Activated CD4-positive, alpha-beta T cell treated with anti-CD3 and anti-CD28 coated beads for 4 hours (primary cell): ENCODE measurements around the gene S1PR3.

ENCODE experiments used
- DNase-seq, 2 donors: peaks; one replicate each; pipeline ENCODE4 v3.0.0-alpha.2; 2020

S1PR3 gene

DNA sequence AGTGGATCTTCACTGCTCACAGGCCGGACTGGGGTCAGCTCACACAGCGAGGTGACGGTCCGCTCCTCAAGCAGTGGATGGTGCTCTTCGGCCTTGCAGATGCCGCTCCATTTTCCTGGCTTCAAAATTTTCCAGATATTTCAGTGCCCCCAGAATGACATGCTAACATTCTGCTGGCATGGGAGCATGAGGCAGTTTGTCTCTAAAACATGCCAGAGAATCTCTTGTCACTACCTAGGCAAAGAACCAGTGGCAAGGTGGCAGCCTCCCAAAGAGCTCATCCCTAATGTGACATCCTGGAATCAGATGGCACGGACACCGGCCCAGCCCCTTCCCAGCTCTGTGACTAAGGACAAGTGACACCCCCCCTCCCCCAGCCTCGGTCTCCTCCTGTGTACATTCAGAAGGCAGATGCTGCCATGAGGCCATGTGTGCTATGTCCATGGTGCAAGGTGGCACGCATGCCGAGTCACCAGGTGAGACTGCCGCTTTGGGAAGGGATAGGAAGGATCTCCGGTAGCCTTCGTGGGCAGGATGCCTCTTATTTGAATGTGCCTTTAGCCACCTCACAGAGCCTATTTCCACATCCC is 2.7 kb downstream of the S1PR3 start:
- DNase-seq: no peak

DNA sequence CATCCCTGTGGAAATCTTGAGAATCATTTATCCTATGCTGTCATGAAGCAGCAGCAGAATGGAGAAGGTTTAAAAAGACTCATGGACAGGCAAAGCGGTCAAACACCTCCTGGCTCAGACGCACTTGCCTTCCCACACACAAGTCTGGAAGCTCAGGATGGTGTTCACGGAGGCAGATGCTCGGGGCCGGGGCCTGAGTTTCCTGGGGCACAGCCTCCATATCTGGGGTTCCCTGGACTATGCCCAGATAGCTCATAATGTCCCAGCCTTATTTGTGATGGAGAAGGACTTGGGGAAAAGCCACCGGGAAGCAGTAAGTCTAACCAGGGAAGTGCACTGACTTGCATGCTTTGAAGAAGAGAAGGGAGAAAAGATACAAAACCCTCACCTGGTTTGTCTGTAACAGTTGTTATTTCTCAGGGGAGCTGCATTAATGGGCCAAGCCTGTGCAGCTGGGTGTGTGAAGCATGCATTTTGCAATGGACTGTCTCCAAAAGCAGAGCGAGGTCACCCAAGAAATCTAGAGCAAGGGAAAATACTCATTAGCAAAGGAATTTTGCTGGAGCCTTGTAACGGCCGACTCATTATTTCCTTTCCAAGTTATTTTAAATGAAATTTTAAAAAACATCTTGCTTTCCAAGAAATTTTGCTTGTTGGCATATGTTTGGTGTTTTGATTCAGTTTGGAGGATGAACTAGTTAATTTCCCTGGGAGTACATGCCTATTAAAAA is 3.4 kb downstream of the S1PR3 start:
- no peak for DNase-seq

- no peak for DNase-seq
These were observed 3.9 kb downstream of the S1PR3 start for GRCh38 chr9:88995200-88995577.

DNA sequence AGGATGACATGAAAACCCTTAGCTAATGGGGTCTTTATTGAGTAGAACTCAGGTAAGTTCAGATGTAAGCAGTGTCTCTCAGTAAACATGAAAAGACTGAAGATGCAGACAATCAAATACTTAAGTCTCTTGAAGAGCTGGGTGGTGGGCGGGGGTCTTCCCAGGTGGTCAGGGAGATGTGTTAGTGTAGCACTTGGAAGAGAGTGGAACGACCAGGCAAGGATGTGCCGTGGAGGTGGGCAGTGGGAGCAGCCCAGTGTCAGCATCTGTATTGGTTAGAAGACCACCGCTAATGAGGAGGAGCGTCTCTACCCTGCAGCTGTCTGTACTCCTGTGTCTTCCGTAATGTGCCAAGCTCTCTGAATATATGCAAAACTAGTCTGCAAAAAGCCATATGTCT is 4.4 kb downstream of the S1PR3 start:
- no peak for DNase-seq

GRCh38 chr9:88996046-88996920 is 5.0 kb downstream of the S1PR3 start:
- no peak for DNase-seq

DNA sequence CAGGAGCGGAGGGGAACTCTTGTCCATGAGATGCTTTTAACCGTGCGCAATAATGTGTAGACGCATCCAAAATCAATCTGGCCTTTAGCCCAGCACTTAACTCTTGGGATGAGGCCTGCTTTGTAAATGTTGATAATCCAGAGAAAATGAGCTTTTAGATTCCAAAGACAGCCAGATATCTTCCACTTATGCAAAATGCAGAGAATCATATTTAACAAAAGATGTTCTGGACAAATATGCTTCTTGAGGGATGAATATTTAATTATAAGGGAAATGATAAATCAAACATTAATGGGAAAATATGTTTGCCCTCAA is 5.6 kb downstream of the S1PR3 start:
- no peak for DNase-seq

DNA sequence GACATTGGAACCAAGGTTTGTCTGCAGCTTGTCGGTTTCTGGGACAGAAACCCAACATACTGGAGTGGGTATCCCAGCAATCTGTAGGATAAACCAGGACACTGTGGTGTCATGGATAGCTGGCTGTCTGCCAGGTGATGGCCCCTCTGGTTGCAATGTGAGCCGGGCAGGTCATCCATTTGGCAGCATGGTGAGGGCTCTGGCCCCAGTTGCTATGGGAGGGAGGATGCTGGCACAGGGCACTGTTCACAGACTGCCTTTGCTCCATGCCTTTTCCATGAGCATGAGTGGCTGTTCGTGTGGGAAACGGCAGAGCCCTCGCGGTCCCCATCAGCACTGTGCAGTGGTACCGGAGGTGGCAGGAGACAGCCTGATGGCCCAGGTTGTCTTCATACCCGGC is 6.4 kb downstream of the S1PR3 start:
- DNase-seq: no peak

- DNase-seq: no peak
These were observed 7.2 kb downstream of the S1PR3 start for GRCh38 chr9:88998503-88998902.

GRCh38 chr9:88998911-88999310 is 7.6 kb downstream of the S1PR3 start:
- no peak for DNase-seq

DNA sequence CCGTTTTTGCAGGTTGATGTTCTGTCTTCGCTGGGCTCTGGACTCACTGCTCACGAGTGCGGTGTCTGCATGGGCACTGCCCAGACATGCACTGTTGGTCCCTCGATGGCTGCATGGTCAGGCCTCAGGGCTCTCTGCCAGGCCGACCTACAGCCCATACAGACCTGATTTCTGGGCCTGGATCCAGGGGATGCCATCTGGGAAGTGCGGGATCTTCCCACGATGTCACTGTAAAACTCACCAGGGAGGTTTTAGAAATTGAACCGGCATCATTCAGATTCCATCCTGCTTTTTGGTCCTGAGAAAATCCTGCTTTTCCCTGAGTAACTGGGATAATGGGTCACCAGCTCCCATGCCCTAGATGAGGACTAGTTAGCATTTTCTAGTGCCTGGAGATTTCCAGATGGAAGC is 9.1 kb downstream of the S1PR3 start:
- DNase-seq: no peak

DNA sequence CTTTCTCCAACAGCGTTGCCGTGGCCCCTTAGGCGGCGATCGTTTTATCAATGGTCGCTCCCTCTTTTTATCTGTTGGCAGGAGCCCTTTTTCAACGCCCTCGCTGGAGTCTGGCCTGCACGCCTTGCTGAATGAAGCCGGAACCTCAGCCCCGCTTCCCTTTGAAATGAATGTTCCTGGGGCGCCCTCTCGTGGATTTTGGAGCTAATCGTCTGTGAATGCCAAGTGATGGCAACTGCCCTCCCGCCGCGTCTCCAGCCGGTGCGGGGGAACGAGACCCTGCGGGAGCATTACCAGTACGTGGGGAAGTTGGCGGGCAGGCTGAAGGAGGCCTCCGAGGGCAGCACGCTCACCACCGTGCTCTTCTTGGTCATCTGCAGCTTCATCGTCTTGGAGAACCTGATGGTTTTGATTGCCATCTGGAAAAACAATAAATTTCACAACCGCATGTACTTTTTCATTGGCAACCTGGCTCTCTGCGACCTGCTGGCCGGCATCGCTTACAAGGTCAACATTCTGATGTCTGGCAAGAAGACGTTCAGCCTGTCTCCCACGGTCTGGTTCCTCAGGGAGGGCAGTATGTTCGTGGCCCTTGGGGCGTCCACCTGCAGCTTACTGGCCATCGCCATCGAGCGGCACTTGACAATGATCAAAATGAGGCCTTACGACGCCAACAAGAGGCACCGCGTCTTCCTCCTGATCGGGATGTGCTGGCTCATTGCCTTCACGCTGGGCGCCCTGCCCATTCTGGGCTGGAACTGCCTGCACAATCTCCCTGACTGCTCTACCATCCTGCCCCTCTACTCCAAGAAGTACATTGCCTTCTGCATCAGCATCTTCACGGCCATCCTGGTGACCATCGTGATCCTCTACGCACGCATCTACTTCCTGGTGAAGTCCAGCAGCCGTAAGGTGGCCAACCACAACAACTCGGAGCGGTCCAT is 10.0 kb downstream of the S1PR3 start:
- DNase-seq: peak; percentile 65 to 75

GRCh38 chr9:89001917-89002540 is 10.8 kb downstream of the S1PR3 start:
- DNase-seq: no peak

- no peak for DNase-seq
These were observed 11.7 kb downstream of the S1PR3 start for GRCh38 chr9:89002987-89003386.

- no peak for DNase-seq
These were observed 14.1 kb downstream of the S1PR3 start for GRCh38 chr9:89005323-89005722.

DNA sequence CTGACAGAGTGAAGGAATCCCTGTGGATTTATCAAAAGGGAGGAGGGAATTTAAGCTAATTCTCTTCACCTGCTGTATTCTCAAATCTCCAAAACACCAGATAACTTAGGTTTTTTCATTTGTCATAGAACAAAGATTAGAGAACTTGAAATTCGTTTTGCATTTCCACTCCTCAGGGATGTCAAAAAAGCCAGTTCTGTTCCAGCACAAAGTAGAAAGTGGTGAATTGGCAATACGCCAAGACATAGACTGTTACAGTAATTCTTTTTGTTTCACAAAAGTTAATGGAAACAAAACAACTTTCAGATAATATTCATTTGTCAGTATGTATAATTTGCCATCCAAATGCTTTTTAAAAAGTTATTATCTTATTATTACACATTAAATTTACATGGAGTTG is 15.0 kb downstream of the S1PR3 start:
- DNase-seq: no peak

GRCh38 chr9:89006996-89007967 is 16.0 kb downstream of the S1PR3 start:
- DNase-seq: no peak

DNA sequence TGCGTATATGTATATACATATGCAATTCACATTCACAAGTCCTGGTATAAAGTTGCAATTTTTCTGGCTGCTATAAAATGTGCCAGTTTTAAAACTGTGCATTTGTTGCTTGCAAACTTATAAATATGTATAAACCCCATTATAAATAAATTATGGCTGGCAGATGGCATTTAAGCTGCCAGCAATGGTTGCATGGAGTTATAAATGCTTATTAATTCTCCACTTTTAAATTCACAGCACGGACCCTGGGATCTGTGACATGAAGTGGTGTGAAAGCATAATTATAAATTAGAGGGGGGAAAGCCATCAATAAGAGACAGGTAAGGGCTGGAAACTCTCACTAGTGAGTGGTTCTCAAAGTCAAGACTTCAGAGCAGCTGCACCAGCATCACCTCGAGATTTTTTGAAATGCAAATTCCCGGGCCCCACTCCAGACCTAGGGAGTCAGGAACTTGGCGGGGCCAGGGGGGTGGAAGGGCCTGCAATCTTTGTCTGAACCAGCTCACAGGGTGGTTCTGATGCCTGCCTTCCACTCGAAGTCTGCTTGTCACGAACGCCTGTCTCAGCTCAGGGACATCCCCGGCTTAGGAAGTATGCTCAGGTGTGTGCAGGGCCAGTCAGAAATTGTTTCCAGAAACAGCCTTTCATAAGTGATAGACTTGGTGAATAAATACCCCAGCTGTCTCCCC is 16.9 kb downstream of the S1PR3 start:
- no peak for DNase-seq

- DNase-seq: no peak
These were observed 17.7 kb downstream of the S1PR3 start for GRCh38 chr9:89008744-89009545.

GRCh38 chr9:89009546-89009840 is 18.2 kb downstream of the S1PR3 start:
- no peak for DNase-seq

DNA sequence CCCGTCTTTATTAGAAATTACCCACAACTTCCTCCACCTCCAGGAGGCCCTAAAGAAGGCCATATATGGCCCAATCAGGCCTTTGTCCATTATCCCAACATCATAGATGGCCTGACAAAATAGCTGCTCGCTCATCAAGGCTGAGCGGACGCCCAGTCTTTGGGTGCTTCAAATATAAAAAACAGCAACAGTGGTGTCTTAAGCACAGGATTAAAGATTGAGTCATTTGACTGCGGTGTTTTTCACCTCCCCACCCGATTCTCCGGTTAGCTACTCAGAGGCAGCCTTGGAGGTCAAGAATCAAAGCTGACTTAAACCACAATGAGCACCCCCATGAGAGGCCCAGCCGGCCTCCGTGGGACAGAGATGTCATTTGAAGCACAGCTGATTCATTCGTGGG is 18.8 kb downstream of the S1PR3 start:
- DNase-seq: no peak
